ENCODE measurements around the gene CACNA1F. TPM values are rescaled to one million over a fixed set of nuclear protein-coding genes. Genes with fewer than 3 reads are reported as not detected.
A peak's percentile ranks its signal among the peaks of the same experiment; 100 is the strongest.

CACNA1F gene
- total and polyA plus RNA-seq, 9 of the 15 experiments (the other 6 are each of a cell fraction or from before 2014, with no cell fraction given) = under 0.01 to 0.41 (median 0.03) TPM; not detected in 3

- TF ChIP-seq ARID2 (IDR thresholded peaks at IDR 0.05) = no peak
- TF ChIP-seq, protein P1, sequence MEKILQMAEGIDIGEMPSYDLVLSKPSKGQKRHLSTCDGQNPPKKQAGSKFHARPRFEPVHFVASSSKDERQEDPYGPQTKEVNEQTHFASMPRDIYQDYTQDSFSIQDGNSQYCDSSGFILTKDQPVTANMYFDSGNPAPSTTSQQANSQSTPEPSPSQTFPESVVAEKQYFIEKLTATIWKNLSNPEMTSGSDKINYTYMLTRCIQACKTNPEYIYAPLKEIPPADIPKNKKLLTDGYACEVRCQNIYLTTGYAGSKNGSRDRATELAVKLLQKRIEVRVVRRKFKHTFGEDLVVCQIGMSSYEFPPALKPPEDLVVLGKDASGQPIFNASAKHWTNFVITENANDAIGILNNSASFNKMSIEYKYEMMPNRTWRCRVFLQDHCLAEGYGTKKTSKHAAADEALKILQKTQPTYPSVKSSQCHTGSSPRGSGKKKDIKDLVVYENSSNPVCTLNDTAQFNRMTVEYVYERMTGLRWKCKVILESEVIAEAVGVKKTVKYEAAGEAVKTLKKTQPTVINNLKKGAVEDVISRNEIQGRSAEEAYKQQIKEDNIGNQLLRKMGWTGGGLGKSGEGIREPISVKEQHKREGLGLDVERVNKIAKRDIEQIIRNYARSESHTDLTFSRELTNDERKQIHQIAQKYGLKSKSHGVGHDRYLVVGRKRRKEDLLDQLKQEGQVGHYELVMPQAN (IDR thresholded peaks at IDR 0.05; ENCODE audit: borderline replicate concordance) = no peak
- no peak for TF ChIP-seq WHSC1 (IDR thresholded peaks at IDR 0.05; ENCODE audit: low read length)
- TF ChIP-seq, protein P2, sequence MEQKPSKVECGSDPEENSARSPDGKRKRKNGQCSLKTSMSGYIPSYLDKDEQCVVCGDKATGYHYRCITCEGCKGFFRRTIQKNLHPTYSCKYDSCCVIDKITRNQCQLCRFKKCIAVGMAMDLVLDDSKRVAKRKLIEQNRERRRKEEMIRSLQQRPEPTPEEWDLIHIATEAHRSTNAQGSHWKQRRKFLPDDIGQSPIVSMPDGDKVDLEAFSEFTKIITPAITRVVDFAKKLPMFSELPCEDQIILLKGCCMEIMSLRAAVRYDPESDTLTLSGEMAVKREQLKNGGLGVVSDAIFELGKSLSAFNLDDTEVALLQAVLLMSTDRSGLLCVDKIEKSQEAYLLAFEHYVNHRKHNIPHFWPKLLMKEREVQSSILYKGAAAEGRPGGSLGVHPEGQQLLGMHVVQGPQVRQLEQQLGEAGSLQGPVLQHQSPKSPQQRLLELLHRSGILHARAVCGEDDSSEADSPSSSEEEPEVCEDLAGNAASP (IDR thresholded peaks at IDR 0.05) = no peak
- no peak for TF ChIP-seq NFXL1 (CRISPR knock-in tag; IDR thresholded peaks at IDR 0.05)
- peak; percentile 84 for TF ChIP-seq L3MBTL2 (IDR thresholded peaks at IDR 0.05)
- TF ChIP-seq CXXC5 (CRISPR knock-in tag; IDR thresholded peaks at IDR 0.05) = no peak
- no peak for TF ChIP-seq ZNF184 (CRISPR knock-in tag; IDR thresholded peaks at IDR 0.05)
- TF ChIP-seq SP2 (IDR thresholded peaks at IDR 0.05; ENCODE audit: extremely low read depth, low read depth, low read length, poor library complexity, severe bottlenecking) = no peak
- no peak for TF ChIP-seq POLR2B (IDR thresholded peaks at IDR 0.05; ENCODE audit: low read depth, partially characterized antibody)
- TF ChIP-seq, protein P3, sequence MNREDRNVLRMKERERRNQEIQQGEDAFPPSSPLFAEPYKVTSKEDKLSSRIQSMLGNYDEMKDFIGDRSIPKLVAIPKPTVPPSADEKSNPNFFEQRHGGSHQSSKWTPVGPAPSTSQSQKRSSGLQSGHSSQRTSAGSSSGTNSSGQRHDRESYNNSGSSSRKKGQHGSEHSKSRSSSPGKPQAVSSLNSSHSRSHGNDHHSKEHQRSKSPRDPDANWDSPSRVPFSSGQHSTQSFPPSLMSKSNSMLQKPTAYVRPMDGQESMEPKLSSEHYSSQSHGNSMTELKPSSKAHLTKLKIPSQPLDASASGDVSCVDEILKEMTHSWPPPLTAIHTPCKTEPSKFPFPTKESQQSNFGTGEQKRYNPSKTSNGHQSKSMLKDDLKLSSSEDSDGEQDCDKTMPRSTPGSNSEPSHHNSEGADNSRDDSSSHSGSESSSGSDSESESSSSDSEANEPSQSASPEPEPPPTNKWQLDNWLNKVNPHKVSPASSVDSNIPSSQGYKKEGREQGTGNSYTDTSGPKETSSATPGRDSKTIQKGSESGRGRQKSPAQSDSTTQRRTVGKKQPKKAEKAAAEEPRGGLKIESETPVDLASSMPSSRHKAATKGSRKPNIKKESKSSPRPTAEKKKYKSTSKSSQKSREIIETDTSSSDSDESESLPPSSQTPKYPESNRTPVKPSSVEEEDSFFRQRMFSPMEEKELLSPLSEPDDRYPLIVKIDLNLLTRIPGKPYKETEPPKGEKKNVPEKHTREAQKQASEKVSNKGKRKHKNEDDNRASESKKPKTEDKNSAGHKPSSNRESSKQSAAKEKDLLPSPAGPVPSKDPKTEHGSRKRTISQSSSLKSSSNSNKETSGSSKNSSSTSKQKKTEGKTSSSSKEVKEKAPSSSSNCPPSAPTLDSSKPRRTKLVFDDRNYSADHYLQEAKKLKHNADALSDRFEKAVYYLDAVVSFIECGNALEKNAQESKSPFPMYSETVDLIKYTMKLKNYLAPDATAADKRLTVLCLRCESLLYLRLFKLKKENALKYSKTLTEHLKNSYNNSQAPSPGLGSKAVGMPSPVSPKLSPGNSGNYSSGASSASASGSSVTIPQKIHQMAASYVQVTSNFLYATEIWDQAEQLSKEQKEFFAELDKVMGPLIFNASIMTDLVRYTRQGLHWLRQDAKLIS (CRISPR knock-in tag; IDR thresholded peaks at IDR 0.05) = no peak
- TF ChIP-seq, protein P4, sequence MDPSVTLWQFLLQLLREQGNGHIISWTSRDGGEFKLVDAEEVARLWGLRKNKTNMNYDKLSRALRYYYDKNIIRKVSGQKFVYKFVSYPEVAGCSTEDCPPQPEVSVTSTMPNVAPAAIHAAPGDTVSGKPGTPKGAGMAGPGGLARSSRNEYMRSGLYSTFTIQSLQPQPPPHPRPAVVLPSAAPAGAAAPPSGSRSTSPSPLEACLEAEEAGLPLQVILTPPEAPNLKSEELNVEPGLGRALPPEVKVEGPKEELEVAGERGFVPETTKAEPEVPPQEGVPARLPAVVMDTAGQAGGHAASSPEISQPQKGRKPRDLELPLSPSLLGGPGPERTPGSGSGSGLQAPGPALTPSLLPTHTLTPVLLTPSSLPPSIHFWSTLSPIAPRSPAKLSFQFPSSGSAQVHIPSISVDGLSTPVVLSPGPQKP (CRISPR knock-in tag; IDR thresholded peaks at IDR 0.05) = no peak
- no peak for TF ChIP-seq ZNF3 (CRISPR knock-in tag; IDR thresholded peaks at IDR 0.05)
- no peak for TF ChIP-seq NFE2 (IDR thresholded peaks at IDR 0.05; ENCODE audit: low read depth)
- TF ChIP-seq ZNF717 (CRISPR knock-in tag; IDR thresholded peaks at IDR 0.05) = no peak
- no peak for TF ChIP-seq SIN3A (IDR thresholded peaks at IDR 0.05; ENCODE audit: borderline replicate concordance in 2 of 2, control insufficient read depth in 1 of 2, low read depth in 2 of 2, low read length in 2 of 2)
- TF ChIP-seq HNRNPL (IDR thresholded peaks at IDR 0.05; ENCODE audit: low read depth, low read length) = no peak
These were observed 37.2 kb upstream of the CACNA1F start (continued) for GRCh38 chrX:49270249-49270921.
